GM06990 (cell line): ENCODE data around the gene FDXACB1.
"Not testable (repeated sequence)": the region's sequence is repeated elsewhere in the genome, so short reads cannot be mapped to it uniquely, and the experiment has no call there.

Experiments
- DNase-seq: peaks from one replicate; pipeline ENCODE4 v3.0.0-alpha.2; 2011; ENCODE audit not compliant: insufficient read length; ENCODE audit errors: extremely low read depth
- H3K27me3 ChIP-seq: replicated peaks from 2 replicates; pipeline ENCODE4 v1.6.0; 2011; ENCODE audit warnings: low read length; ENCODE audit not compliant: control insufficient read depth, insufficient read depth
- H3K36me3 ChIP-seq: 2 replicates; pipeline ENCODE4 v1.5.1; 2011; ENCODE audit warnings: low read length; ENCODE audit not compliant: control insufficient read depth, insufficient read depth
- H3K4me3 ChIP-seq: replicated peaks from 2 replicates; pipeline ENCODE4 v1.5.1; 2011; ENCODE audit warnings: low read depth, mild to moderate bottlenecking, control low read depth, low read length
- CTCF ChIP-seq: IDR thresholded peaks from 2 replicates; pipeline ENCODE4 v1.5.1; 2011; ENCODE audit warnings: low read length, control low read depth, mild to moderate bottlenecking, inconsistent platforms; ENCODE audit not compliant: insufficient read depth, poor library complexity, severe bottlenecking

FDXACB1 gene

GRCh38 chr11:111905411-111905810 is 26.4 kb upstream of the FDXACB1 start:
- Histone ChIP-seq H3K27me3 (no peaks in the 10 kb centered on the region; the same call in 1 of the 2 replicates), H3K4me3 (no peak overlapping the region), H3K36me3 (no peaks in the 10 kb centered on the region)
- DNase-seq, result no peak
- no peak for TF ChIP-seq CTCF

GRCh38 chr11:111886844-111887243 is 7.9 kb upstream of the FDXACB1 start:
- H3K27me3 ChIP-seq, result no peaks in the 10 kb centered on the region
- TF ChIP-seq CTCF, result no peak
- H3K4me3 ChIP-seq, result no peak overlapping the region
- DNase-seq, result no peak
- H3K36me3 ChIP-seq, result no peaks in the 10 kb centered on the region

- Histone ChIP-seq H3K36me3 (no peaks in the 10 kb centered on the region), H3K4me3 (no peak overlapping the region), H3K27me3 (no peaks in the 10 kb centered on the region)
- TF ChIP-seq CTCF, result no peak
- no peak for DNase-seq
Observed at GRCh38 chr11:111886032-111886431, 7.1 kb upstream of the FDXACB1 start.

GRCh38 chr11:111885053-111885452 is 6.1 kb upstream of the FDXACB1 start:
- H3K4me3 ChIP-seq, H3K27me3 ChIP-seq, H3K36me3 ChIP-seq: not testable (repeated sequence)

GRCh38 chr11:111882202-111882601 is 3.2 kb upstream of the FDXACB1 start:
- no peak for DNase-seq
- Histone ChIP-seq H3K36me3 (no peaks in the 10 kb centered on the region), H3K27me3 (no peaks in the 10 kb centered on the region), H3K4me3 (no peak overlapping the region)
- TF ChIP-seq CTCF, result no peak

More at GRCh38 chr11:111885053-111885452, 6.1 kb upstream of the FDXACB1 start:
- not testable (repeated sequence) for DNase-seq

GRCh38 chr11:111879637-111879960 is 634 bp upstream of the FDXACB1 start:
- DNase-seq, result no peak
- H3K27me3 ChIP-seq, result no peaks in the 10 kb centered on the region
- H3K36me3 ChIP-seq, result peaks cover 3% of the 10 kb centered on the region; the same call in 1 of the 2 replicates
- peak overlapping the region; percentile 87 for H3K4me3 ChIP-seq
- no peak for TF ChIP-seq CTCF
